ENCODE results near the gene CCNH.

The CCNH gene

DNA sequence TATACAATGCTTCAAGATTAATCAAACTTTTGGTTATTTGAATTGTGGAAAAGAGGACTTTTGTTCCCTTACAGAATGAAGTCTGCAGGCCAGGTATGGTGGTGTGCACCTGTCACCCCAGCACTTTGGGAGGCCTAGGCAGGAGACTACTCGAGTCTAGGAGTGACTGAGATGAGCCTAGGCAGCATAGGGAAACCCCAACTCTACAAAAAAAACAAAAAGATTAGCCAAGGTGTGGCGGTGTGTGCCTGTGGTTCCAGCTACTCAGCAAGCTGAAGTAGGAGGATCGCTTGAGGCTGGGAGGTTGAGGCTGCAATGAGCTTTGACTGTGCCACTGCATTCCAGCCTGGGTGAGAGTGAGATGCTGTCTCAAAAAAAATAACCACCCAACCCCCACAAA, 9.3 kb downstream of the CCNH start:
- no peak for DNase-seq (ENCODE audit: low read depth)

DNA sequence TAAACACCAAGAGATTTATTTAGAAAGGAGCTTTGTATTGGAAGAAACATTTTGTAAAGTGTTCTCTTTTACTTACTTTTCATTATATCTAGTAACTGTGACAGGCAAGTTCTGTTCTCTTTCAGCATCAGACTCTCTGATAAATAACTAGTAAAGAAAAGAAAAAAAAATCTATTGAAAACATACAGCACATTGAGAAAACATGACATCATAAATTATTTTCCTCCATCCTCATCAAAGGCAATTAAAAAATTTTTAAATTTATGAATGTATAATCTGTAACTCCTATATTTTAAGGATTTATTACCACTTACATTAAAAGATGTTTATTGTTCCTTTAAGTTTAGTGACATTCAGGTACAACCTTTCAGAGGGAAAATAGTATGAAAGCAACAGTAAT, 11.1 kb downstream of the CCNH start:
- no peak for DNase-seq (ENCODE audit: low read depth)

DNA sequence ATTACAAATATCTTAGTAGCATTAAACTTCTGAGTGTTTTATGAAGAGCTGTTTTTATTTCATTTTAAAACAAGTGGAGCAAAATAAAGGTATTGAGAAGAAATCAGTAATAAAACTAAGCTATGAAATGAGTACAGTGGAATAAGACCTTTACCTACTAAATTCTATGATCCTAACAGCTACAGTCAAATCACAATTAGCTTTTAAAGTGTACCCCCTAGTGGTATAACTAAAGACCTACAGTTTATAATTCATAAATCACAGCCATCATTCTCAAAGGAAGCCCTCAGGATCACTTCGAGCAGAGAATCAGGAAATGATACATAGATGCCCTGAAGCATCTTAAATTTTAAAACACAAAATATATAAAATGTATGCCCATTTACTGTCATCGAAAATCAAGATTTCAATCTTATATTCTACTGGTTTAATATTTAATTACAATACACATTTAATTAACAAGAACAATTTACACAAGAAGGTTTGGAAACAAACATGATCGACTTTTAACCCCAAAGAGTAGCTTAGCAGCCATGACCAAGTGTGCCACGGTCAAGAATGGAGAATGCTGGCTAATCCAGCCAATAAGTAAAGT, 12.3 kb downstream of the CCNH start:
- DNase-seq (ENCODE audit: low read depth) = no peak

DNA sequence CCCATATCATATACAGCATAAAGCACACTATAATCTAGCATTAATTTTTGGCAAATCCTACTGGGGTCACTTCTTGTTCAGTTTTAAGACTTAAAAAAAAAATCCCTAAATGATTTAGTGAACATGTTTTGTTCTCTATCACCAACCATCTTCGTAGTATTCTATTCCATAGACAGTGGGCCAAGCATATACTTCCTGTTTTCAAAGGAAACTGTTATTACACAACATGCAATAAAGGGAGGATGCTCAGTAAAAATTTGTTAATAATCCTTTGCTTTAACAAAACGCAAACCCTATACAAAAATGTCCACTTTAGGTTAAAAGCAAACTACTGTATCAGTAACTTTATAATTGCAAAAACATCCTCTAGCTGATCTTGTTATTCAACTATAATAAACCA, 13.0 kb downstream of the CCNH start:
- no peak for DNase-seq (ENCODE audit: low read depth)

DNA sequence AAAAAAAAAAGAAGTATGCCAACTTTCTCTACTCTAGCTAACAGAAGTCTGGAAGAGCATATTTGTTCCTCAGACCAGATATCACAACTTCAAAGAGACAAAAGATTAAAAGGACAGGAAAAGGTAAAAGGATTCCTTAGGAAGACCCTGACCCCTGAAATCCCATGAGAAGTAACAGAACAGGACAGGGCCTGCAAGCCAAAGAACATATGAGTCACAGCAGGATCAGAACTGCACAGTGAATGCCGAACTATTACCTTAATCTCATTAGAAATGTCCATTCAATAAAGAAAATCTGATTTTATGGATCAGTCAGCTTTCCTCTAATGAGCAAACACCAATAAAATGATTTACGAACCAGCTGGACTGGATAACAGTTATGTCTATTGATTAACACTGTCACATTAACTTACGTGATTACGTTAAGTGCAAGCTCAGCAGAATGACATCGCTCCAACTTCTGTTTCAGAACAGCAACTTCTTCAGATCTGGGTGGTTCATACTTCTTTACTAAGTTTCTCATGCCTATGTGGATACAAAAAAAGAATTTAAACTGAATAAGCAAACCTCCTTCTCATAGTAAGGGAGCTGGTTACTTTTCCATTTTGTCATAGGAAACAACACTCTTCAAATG, 13.6 kb downstream of the CCNH start:
- no peak for DNase-seq (ENCODE audit: low read depth)

DNA sequence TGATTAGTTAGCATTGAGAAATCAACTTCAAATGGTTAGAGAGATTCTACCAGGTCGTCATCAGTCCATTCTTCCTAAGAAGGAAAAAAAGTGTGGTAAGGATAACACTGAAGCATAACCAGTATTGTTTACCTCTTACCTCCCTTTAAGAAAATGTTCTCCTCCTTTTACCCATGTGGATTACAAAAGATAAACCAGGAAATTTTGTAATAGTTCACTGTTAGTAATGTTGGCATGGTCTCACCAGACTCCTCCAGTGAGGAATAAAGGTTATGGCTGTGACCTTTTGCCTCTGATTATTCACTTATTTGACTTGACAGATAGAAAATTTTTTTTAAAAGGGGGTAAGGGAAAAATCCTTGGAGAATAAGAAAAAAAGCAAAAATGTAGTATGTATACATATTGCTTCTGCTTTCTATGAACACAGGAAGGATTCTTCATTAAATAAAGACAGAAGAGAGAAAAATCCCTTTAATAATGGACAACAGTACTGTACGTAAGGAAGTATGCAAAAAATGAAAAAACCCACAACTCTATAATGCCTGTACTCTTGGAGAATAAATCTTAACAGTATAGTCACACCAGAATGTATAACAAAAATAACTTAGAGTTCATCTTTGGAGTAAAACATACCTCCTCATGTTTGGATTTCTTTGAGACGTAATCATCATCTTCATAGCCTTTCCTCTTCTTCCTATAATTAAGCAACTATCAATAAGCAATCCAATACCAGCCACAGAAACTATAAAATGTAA, 18.1 kb downstream of the CCNH start:
- DNase-seq (ENCODE audit: low read depth) = no peak

DNA sequence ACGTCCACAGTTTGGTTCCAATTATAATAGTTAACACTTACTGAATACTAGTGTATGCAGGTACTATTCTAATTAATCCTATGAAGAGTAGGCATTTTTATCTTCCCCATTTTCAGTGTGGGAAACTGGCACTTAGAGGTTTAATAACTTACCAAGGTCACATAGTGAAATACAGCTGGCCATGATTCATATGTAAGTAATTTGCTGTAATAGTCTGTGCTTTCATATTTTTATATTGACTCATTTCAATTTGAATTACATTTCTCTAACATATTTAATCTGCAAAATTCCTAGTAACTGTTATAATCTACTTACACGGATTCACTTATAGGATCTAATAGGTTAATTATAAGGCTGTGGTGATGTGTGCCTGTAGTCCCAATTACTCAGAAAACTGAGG, 19.4 kb downstream of the CCNH start:
- DNase-seq (ENCODE audit: low read depth) = no peak

DNA sequence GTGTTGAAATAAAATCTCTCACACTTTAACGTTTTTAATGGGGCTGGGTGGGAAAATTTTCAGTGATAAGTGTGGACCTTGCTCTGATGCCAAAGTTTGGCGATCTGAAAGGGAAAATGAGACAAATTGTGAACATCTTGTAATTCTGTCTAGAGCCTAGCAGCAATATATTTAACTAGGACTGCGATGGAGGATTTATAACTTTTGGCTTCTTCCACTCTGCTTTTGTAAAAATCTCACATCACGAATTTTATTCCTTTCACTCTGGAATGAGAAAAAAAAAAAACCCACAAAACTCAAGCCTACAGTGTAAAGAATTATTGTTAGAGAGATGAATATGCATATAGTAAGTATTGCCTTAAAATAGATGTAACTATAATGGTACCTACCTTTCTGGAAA, 19.9 kb downstream of the CCNH start:
- DNase-seq (ENCODE audit: low read depth) = no peak

DNA sequence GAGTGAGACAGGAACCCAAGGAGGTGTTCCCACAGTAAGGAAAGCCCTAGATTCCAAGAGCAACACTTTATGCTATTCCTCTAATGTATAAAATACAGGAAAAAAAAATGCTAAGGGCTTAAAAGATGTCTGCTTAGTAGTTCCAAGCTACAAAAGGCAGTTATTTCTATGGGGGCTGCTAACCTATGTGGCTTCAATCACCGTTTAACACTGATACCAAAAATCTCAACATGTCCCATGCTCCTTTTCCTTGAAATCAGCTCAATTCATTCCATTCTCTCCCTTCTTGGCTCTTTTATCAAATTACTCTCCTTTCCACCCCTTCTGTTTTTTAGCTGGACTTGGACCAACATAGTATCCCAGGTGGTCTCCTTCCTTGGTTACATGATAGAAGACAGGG, 20.6 kb downstream of the CCNH start:
- DNase-seq (ENCODE audit: low read depth) = no peak

DNA sequence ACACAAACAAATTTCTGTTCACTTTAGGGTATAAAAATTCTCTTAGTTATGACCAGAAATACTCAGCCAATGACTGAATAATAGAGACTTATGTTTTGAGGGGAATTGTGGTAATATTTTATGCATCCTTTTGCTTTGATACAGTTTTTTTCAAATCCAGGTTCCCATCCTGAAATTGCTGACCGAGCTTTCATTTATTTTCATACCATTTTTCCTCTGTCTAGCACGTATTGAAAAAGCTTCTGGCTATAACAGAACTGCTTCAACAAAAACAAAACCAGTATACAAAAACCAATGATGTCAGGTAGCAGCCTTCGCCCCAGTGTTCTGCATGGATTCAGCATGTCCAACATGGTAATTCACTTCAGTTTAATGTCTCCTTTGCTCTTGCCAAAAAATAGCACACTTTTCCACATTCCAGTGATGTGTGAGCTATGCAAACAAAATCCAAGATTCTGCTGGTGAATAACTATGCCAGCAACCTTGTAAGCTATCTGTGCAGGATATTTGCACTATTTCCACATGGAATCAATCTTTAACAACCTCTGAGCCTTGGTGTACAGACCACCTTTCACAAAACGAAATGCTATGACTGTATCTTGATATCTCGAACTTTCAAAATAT, 22.0 kb downstream of the CCNH start:
- DNase-seq (ENCODE audit: low read depth) = no peak

DNA sequence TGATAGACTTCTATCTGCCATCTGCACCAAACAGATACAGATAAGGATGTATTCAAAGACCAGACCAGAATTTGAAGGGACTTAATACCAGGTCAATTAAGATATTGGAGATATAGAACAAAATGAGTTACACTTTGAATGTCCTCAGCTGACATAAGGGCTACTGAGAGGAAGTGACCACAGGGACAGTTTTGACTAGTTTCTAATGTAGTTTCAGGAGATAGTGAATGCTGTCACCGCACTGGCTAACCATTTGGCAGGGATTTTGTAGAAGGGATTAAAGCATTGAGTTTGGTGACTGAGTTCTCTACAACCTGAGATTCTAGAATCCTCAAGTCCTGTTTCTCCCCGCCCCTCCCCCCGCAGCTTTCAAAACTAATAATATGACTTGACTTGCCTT, 22.7 kb downstream of the CCNH start:
- DNase-seq (ENCODE audit: low read depth) = no peak

DNA sequence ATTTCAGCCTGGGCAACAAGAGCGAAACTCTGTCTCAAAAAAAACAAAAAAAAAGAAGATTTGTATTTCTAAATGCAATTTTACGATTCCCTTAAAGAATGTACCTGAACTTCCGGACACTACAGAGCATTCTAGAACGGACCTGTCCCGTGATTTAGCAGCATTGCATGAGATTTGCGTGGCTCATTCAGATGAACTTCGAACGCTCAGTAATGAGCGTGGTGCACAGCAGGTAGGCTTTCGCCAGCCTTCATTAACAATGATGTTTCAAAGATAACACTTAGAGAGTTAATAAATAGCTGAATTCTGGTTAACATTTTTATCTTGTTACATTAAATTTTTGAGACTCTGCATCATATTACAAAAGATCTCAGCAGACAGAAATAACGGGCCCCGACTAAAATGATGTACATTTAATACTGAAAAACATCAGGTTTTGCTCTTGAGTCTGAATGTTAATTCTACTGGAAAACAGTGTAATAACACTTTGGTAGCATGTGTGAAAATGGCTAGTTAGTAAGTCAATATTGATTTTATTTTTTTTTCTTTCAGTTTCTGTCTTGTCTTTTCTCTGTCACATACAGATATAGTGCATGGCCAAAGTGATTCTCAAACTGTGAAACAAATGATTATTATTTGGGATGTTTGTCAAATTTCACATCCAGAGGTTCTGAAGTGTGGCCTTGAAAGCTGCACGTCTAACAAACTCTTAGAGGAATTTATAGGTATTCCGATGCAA, 23.3 kb downstream of the CCNH start:
- no peak for DNase-seq (ENCODE audit: low read depth)

DNA sequence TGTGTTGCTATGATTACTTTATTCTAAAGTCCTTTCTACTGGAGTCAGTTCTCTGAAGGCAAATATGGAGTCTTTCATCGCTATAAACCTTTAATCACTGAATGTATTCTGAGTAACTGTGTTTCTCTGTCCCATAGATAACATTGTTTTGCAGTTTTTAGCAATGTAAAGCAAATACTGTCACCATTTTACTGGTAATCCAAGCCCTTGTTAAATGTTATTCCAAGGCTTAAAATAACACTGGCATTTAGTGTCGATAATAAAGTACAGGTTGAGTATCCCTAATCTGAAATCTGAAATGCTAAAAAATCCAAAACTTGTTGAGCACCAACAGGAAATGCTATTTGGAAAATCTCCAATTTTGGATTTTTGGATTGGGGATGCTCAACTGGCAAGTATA, 24.6 kb downstream of the CCNH start:
- no peak for DNase-seq (ENCODE audit: low read depth)

DNA sequence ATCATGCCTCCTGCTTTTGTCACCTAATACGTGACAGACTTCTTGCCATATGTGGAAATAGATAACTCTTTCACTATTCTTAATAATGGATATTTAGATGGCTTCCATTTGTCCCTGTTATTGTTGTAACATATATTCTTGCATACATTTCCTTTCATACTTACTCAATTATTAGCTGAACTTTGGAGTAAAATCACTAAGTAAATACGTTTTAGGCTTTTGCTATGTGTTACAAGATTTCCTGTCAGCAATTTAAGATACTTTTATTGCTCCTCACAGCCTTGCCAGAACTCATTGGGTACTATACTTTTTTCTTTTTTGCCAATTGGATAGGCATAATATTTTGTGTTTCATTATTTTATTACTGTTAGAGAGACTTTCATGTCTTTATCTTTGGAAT, 26.9 kb downstream of the CCNH start:
- DNase-seq (ENCODE audit: low read depth) = no peak

DNA sequence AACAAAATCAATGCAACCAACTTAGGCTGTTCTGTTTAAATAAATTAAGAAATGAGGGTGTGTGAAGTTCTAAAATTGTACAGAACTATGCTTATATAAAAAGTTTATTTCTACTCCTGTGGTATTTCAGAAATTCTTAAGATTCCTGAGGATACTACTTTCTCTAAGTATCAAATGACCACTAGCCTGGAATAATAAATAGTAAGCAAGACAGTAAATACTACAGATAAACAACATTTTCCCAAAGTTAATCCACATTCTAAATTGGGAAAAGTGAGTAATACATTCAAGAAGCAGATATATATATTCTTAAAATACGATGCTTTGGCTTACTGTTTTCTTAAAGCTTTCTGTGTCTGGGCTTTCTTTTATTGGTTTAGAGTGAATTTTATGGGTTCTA, 29.5 kb downstream of the CCNH start:
- DNase-seq (ENCODE audit: low read depth) = no peak

DNA sequence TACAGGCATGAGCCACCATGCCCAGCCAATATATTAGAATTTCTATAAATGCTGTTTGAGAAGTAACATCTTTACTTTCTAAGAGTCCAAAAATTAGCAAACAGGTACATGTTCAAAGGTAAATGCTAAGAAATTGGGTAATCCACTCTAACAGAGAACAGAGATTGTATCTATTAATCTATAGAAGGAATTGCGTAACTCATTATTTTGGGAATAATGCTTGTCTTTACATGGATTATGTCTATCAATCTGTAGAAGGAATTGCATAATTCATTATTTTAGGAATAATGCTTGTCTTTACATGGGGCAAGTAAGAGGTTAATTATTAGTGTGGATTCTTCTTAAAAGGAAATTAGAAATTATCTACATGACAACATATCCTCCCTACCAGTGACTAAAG, 30.5 kb downstream of the CCNH start:
- DNase-seq (ENCODE audit: low read depth) = no peak

DNA sequence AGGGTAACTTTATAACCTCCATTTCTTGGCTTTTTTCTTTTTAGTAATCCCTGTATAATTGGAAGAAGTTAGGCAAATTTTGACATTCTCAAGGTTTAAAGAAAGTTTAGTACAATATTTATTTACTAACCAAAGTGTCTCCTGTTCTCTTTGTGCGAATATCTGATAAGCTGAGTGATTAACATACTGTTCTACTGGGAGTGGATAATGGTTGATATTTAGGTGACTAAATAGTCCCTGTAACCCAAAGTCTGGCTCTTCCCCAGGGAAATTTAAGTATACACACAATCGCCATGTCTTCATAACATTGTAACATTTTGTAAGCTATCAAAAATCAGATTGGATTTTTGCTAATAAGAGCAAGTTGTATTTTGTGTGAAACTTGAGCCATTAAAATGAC, 40.0 kb downstream of the CCNH start:
- no peak for DNase-seq (ENCODE audit: low read depth)

DNA sequence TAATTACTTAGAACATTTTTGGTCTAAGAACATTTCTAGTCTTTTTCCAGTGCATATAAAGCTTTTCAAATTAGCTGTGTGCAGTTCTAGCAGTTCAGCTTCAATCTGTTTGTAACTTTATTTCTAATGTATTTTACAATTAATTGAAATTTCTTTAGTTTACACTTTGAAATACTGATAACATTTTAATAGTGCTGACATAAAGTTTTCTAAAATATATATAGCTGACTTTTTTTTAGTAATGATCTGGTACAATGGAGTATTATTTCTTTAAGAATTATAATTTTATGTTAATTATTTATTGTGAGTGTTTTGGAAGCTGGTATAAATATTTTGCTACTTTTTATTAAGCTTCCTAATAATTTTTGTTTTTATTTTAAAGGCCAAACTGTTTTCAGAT, 43.3 kb downstream of the CCNH start:
- no peak for DNase-seq (ENCODE audit: low read depth)

DNA sequence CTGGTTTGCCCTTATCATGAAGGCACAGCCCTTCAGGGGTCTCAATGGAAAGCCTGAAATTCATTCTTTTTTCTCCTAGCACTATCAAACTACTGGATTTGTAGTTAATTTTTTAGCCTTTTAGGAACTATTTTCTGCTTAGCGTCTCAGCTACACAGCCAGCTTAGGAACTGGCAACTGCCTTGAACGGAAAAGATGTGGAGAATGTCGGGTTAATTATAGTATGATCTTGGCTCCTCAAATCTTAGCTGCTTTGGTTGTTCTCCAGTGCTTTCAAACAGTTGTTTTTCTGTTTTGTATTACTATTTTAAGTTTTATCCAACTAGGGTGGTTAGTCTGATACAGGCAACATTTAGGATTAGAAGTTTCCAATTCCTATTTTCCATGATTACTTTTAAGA, 44.1 kb downstream of the CCNH start:
- no peak for DNase-seq (ENCODE audit: low read depth)

DNA sequence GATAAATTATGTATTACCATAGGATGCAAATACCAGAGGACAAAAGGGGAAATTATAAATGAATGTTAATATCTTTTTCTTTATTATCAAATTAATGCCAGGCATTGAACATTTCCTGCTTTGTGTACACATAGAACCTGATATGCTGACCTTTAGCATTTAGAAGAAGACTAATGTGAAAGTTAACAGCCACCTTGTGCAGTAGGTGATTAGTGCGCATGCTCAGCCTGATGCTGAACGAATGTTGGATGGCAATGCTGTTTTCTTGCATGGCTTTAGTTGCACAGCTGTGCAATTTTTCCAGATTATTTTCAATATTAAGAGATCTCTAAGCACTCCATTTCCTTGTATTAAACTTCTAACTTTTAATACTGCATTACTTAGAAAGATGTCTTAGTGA, 45.5 kb downstream of the CCNH start:
- DNase-seq (ENCODE audit: low read depth) = no peak

DNA sequence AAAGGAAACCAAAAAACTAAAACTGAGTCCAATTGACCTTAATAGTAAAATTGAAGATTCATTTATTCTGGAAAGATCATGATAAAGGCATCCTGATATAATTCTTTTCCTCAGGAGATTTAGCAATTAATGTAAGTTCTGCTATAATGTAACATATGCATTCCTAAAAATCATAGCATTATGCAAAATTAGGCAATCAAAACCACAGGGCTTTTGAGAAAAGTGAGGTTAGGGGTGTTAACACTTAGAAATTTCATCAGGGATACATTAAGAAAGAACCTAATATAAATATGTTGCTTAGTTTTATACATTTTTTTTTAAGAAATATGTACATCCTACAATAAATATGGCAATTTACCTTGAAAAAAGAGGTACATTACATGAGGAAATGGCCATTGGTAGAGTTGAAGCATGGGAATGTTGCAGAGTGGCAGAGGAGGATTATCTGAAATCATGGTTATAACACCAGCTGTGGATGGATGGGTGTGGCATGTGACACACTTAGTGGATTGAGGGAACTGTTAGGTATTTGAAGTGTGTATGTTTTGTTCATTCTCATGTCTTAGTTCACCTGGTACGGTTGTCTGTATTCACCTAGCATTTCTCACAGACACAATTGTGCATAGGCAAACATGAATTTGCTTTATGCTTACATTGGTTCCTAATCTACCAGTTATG, 51.1 kb downstream of the CCNH start:
- no peak for DNase-seq (ENCODE audit: low read depth)

DNA sequence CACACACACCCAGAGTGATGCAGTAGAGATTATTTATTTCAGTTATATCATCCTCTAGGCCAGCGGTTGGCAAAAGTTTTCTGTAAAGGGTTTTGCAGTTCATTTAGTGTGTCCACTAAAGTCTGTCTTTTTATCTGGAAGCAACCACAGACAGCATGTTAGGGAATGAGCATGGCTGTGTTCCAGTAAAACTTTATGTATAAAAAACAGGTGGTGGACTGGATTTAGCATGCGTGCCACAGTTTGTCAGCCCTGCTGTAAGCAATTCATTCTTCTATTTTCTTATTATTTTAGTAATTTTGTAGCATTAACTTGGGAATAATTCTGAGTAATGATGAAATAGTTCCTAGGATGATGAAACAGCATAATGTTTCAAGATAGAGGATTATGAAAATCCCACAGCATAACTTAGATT, 51.7 kb downstream of the CCNH start:
- no peak for DNase-seq (ENCODE audit: low read depth)
